Measurements from ENCODE around the gene OR1I1. TPM values are rescaled to one million over a fixed set of nuclear protein-coding genes. Genes with fewer than 3 reads are reported as not detected.

Gene OR1I1
- total RNA-seq, 1 experiment from 2014 or later: not detected

- Histone ChIP-seq H2BK120ac (ENCODE audit: low read depth, low read length, poor library complexity, severe bottlenecking) (peak overlapping the region; percentile 19), H3K14ac (ENCODE audit: insufficient read depth, low read length) (no peak overlapping the region), H2BK12ac (ENCODE audit: insufficient read length, low read depth, low read length) (no peak overlapping the region), H4K91ac (ENCODE audit: insufficient read length, low read depth, low read length) (no peak overlapping the region), H2BK15ac (ENCODE audit: low read depth, low read length) (no peak overlapping the region), H3K9ac (ENCODE audit: extremely low read depth, insufficient read length, low read length) (no peak overlapping the region), H4K20me1 (ENCODE audit: control insufficient read depth, insufficient read depth, insufficient read length) (no peaks in the 10 kb centered on the region), H2AK5ac (ENCODE audit: insufficient read length, low read length) (no peak overlapping the region), H4K5ac (ENCODE audit: insufficient read length, low read depth, low read length) (no peak overlapping the region), H2AFZ (ENCODE audit: low read length) (no peak overlapping the region), H3K23ac (ENCODE audit: insufficient read length, low read depth, low read length) (no peak overlapping the region), H3K4me1 (ENCODE audit: insufficient read depth, low read length) (no peaks in the 10 kb centered on the region), H3K56ac (ENCODE audit: insufficient read length, low read depth, low read length) (peak overlapping the region; percentile 70), H2BK5ac (ENCODE audit: insufficient read length, low read length) (no peak overlapping the region), H3K79me1 (ENCODE audit: insufficient read depth, low read depth, low read length, poor library complexity, severe bottlenecking) (no peaks in the 10 kb centered on the region), H2BK20ac (ENCODE audit: low read depth, low read length, poor library complexity, severe bottlenecking) (no peak overlapping the region), H4K8ac (replicated peaks; ENCODE audit: insufficient read length, low read depth, low read length) (no peak overlapping the region), H3K4me2 (ENCODE audit: insufficient read depth, insufficient read length, low read length) (no peak overlapping the region), H3K9me3 (ENCODE audit: control insufficient read depth, low read depth, low read length) (no peaks in the 10 kb centered on the region), H3K23me2 (ENCODE audit: insufficient read length, low read depth, low read length, poor library complexity, severe bottlenecking) (no peaks in the 10 kb centered on the region), H3T11ph (ENCODE audit: low read length) (no peak overlapping the region), H3K4ac (ENCODE audit: low read depth, low read length) (no peak overlapping the region), H3K27ac (ENCODE audit: insufficient read length, low read depth, low read length) (no peak overlapping the region), H3K18ac (ENCODE audit: insufficient read length, low read depth, low read length) (no peak overlapping the region), H3K79me2 (ENCODE audit: insufficient read depth, low read length) (no peaks in the 10 kb centered on the region), H3K27me3 (ENCODE audit: insufficient read depth, low read length) (no peaks in the 10 kb centered on the region)
- Mint-ChIP-seq H3K9me3 (peaks cover 13% of the 10 kb centered on the region in 2 experiments), H3K27ac (no peak overlapping the region), H3K4me1 (no peaks in the 10 kb centered on the region), H3K27me3 (ENCODE audit: low read depth) (peaks cover 2% of the 10 kb centered on the region; the same call in 1 of the 2 replicates), H3K4me3 (no peak overlapping the region), H3K36me3 (ENCODE audit: insufficient read depth in 1 of 3, low read depth in 3 of 3) (peaks cover 0 to 4% (median 1%) of the 10 kb centered on the region in 3 experiments; a peak in 2 of 7 replicates)
- no peak for DNase-seq
- no peak for TF ChIP-seq CTCF (conservative IDR thresholded peaks at IDR 0.05)
- WGBS (ENCODE audit: extremely low coverage, insufficient read length, low lambda C conversion rate): no CpG with 5 or more reads among the region's 10 CpGs
Measured at GRCh38 chr19:15098460-15098859, 16.4 kb downstream of the OR1I1 start.
